ENCODE results near the gene FIP1L1.

Gene FIP1L1

DNA sequence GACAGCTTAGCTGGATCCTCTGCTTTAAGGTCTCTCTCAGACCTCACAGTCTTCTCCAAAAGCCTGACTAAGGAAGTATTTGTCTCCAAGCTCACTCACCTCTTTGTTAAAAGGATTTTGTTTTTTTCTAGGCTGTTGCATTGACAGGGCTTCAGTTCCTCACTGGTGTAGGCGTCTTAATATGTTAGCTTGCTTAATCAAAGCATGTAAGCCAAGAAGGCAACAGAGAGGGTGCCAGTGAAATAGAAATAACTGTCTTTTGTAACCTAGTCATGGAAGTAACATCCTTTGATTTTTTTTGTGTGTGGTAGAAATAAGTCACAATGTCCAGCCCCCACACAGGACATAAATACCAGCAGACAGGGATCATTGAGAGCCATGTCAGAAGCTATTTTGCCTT lies 58.8 kb downstream of the FIP1L1 start:
- Histone ChIP-seq H3K79me2 (ENCODE audit: control insufficient read depth, insufficient read depth, low read length, unreplicated experiment) (peaks cover 3% of the 10 kb centered on the region), H2AFZ (ENCODE audit: low read length, unreplicated experiment) (no peak overlapping the region), H3K27ac (ENCODE audit: low read depth, low read length) (no peak overlapping the region), H3K4me3 (ENCODE audit: low read depth, low read length) (no peak overlapping the region), H3K4me1 (ENCODE audit: control insufficient read depth, insufficient read depth, low read length, unreplicated experiment) (no peaks in the 10 kb centered on the region), H3K27me3 (ENCODE audit: insufficient read depth, low read length) (no peaks in the 10 kb centered on the region), H3K36me3 (ENCODE audit: insufficient read depth, low read length) (peaks cover 13% of the 10 kb centered on the region; the same call in 1 of the 2 replicates)

DNA sequence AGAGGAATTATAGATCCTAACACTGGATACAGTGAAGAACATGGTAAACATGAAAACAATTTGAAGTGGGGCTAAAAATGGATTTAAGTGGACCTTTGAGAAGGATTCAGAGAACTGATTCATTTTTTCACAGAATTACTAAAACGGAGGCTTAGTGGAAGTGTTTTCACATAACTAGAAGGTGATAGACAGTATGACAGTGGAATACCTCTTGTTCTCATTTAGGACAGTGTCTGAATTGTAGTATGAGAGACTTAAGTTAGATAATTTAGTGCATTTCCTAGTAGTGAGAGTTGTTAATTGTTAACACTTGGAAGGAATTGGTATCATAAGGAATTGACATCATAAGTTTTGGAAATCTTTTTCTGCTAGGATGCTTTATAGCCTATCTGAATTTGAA lies 64.1 kb downstream of the FIP1L1 start:
- Histone ChIP-seq H3K36me3 (ENCODE audit: insufficient read depth, low read length) (peaks cover 15% of the 10 kb centered on the region; the same call in 1 of the 2 replicates), H3K4me3 (ENCODE audit: low read depth, low read length) (no peak overlapping the region), H3K79me2 (ENCODE audit: control insufficient read depth, insufficient read depth, low read length, unreplicated experiment) (peaks cover 3% of the 10 kb centered on the region)

DNA sequence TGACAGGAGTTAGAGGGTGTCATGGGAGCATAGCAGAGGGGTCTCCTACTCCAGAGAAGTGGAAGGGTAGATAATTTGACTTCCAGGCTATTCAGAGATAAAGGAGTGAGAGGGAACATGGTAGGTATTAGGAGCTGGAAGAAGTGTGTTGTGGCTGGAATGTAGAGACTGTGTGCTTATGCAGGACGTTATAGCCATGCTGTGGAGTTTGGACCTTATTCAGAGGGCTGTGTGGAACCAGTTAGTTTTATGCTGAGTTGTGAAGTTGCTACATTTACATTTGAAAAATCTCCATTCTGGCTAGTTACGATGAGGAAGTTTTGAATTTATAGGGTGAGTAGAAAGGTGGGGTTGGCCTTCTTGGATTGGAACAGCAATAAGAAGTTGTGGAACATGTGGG lies 67.5 kb downstream of the FIP1L1 start:
- Histone ChIP-seq H3K27me3 (ENCODE audit: insufficient read depth, low read length) (no peaks in the 10 kb centered on the region), H3K36me3 (ENCODE audit: insufficient read depth, low read length) (peaks cover 15% of the 10 kb centered on the region; the same call in 1 of the 2 replicates), H3K79me2 (ENCODE audit: control insufficient read depth, insufficient read depth, low read length, unreplicated experiment) (peaks cover 4% of the 10 kb centered on the region), H3K4me1 (ENCODE audit: control insufficient read depth, insufficient read depth, low read length, unreplicated experiment) (no peaks in the 10 kb centered on the region), H2AFZ (ENCODE audit: low read length, unreplicated experiment) (no peak overlapping the region), H3K4me3 (ENCODE audit: low read depth, low read length) (no peak overlapping the region), H3K27ac (ENCODE audit: low read depth, low read length) (no peak overlapping the region)

More for the DNA sequence above, 64.1 kb downstream of the FIP1L1 start:
- no peak overlapping the region for H3K27ac ChIP-seq (ENCODE audit: low read depth, low read length)
- no peaks in the 10 kb centered on the region for H3K27me3 ChIP-seq (ENCODE audit: insufficient read depth, low read length)
- H3K4me1 ChIP-seq (ENCODE audit: control insufficient read depth, insufficient read depth, low read length, unreplicated experiment), result no peaks in the 10 kb centered on the region
- no peak overlapping the region for H2AFZ ChIP-seq (ENCODE audit: low read length, unreplicated experiment)

DNA sequence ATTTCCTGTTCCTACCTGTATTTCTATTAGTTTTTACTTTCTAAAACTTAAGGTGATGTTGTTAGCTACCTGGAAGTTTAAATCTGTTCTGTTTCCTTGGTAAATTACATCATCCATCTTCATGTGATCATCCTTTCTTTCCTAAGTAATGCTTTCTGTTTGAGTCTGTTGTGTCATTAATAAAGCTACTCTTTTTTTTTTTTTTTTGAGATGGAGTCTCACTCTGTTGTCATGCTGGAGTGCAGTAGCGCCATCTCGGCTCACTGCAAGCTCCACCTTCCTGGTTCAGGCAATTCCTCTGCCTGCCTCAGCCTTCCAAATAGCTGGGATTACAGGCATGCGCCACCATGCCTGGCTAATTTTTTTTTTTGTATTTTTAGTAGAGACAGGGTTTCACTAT lies 73.3 kb downstream of the FIP1L1 start:
- peaks cover 2% of the 10 kb centered on the region for H3K79me2 ChIP-seq (ENCODE audit: control insufficient read depth, insufficient read depth, low read length, unreplicated experiment)
- H3K36me3 ChIP-seq (ENCODE audit: insufficient read depth, low read length), result peaks cover 23% of the 10 kb centered on the region
- H2AFZ ChIP-seq (ENCODE audit: low read length, unreplicated experiment), result no peak overlapping the region
- no peak overlapping the region for H3K27ac ChIP-seq (ENCODE audit: low read depth, low read length)
- H3K4me3 ChIP-seq (ENCODE audit: low read depth, low read length), result no peak overlapping the region
- no peaks in the 10 kb centered on the region for H3K27me3 ChIP-seq (ENCODE audit: insufficient read depth, low read length)
- no peaks in the 10 kb centered on the region for H3K4me1 ChIP-seq (ENCODE audit: control insufficient read depth, insufficient read depth, low read length, unreplicated experiment)

DNA sequence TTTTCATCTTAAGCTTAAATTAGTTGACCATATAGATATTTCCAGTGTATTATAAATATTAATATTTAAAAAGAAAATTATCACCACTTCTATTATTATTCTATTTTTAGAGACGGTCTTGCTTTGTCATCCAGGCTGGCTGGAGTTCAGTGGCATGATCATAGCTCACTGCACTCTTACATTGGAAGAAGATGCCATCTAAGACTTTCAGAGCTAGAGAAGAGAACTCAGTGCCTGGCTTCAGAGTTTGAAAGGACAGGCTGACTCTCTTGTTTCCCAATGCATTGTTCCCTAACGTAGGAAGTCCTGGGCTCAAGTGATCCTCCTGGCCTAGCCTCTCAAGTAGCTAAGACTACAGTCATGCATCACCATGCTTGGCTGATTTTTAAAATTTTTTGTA lies 75.9 kb downstream of the FIP1L1 start:
- peaks cover 26% of the 10 kb centered on the region for H3K36me3 ChIP-seq (ENCODE audit: insufficient read depth, low read length)

GRCh38 chr4:53455766-53456165 lies 78.3 kb downstream of the FIP1L1 start:
- H3K79me2 ChIP-seq (ENCODE audit: control insufficient read depth, insufficient read depth, low read length, unreplicated experiment), result no peaks in the 10 kb centered on the region
- no peaks in the 10 kb centered on the region for H3K27me3 ChIP-seq (ENCODE audit: insufficient read depth, low read length)
- H3K4me1 ChIP-seq (ENCODE audit: control insufficient read depth, insufficient read depth, low read length, unreplicated experiment), result peaks cover 20% of the 10 kb centered on the region
- peaks cover 45% of the 10 kb centered on the region for H3K36me3 ChIP-seq (ENCODE audit: insufficient read depth, low read length)
- no peak overlapping the region for H2AFZ ChIP-seq (ENCODE audit: low read length, unreplicated experiment)
- no peak overlapping the region for H3K27ac ChIP-seq (ENCODE audit: low read depth, low read length)
- H3K4me3 ChIP-seq (ENCODE audit: low read depth, low read length), result no peak overlapping the region

More for the DNA sequence above, 75.9 kb downstream of the FIP1L1 start:
- H2AFZ ChIP-seq (ENCODE audit: low read length, unreplicated experiment), result no peak overlapping the region
- H3K4me1 ChIP-seq (ENCODE audit: control insufficient read depth, insufficient read depth, low read length, unreplicated experiment), result peaks cover under 1% of the 10 kb centered on the region
- H3K27me3 ChIP-seq (ENCODE audit: insufficient read depth, low read length), result no peaks in the 10 kb centered on the region
- no peak overlapping the region for H3K4me3 ChIP-seq (ENCODE audit: low read depth, low read length)
- H3K79me2 ChIP-seq (ENCODE audit: control insufficient read depth, insufficient read depth, low read length, unreplicated experiment), result peaks cover 2% of the 10 kb centered on the region
- no peak overlapping the region for H3K27ac ChIP-seq (ENCODE audit: low read depth, low read length)

GRCh38 chr4:53456178-53456577 lies 78.7 kb downstream of the FIP1L1 start:
- H3K4me3 ChIP-seq (ENCODE audit: low read depth, low read length), result no peak overlapping the region
- no peak overlapping the region for H2AFZ ChIP-seq (ENCODE audit: low read length, unreplicated experiment)
- H3K79me2 ChIP-seq (ENCODE audit: control insufficient read depth, insufficient read depth, low read length, unreplicated experiment), result no peaks in the 10 kb centered on the region
- no peaks in the 10 kb centered on the region for H3K27me3 ChIP-seq (ENCODE audit: insufficient read depth, low read length)
- H3K4me1 ChIP-seq (ENCODE audit: control insufficient read depth, insufficient read depth, low read length, unreplicated experiment), result peaks cover 24% of the 10 kb centered on the region
- peaks cover 49% of the 10 kb centered on the region for H3K36me3 ChIP-seq (ENCODE audit: insufficient read depth, low read length)
- no peak overlapping the region for H3K27ac ChIP-seq (ENCODE audit: low read depth, low read length)

DNA sequence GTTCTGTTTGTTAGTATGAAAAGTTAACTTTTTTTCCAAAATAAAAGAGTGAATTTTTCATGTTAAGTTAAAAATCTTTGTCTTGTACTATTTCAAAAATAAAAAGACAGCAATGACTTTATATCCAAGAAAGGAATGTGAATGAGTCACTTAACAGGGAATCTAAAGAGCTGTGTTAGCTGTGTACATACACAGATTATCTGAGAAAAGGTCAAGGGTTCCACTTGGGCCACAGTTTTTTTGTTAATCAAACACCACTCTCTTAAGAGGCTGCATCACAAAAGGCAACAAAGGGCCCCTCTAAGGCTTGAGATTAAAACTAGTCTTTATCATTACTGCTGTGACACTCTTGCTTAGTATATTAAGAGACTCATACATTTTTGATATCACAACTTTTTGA lies 82.1 kb downstream of the FIP1L1 start:
- Histone ChIP-seq H3K27me3 (ENCODE audit: insufficient read depth, low read length) (no peaks in the 10 kb centered on the region), H3K4me1 (ENCODE audit: control insufficient read depth, insufficient read depth, low read length, unreplicated experiment) (peaks cover 30% of the 10 kb centered on the region), H3K79me2 (ENCODE audit: control insufficient read depth, insufficient read depth, low read length, unreplicated experiment) (no peaks in the 10 kb centered on the region), H2AFZ (ENCODE audit: low read length, unreplicated experiment) (no peak overlapping the region), H3K27ac (ENCODE audit: low read depth, low read length) (peak overlapping the region; percentile 31), H3K4me3 (ENCODE audit: low read depth, low read length) (no peak overlapping the region), H3K36me3 (ENCODE audit: insufficient read depth, low read length) (peaks cover 54% of the 10 kb centered on the region)

DNA sequence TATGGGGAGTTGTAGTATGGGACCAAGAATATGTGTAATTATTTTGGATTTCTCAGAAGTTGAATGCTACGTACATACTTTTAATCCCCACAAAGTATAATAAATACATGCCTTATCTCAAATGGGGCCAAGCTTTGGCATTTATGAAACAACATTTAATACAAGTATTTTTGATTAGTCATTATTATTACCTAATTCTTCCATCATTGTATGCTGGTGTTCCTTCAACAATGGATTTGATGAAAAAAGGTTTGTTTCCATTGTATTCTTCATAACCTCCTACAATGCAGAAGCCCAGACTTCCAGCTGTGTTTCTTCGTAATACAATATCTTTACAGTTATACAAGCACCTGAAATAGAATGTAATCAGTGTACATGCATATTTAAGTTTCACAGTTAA lies 83.8 kb downstream of the FIP1L1 start:
- Histone ChIP-seq H3K4me1 (ENCODE audit: control insufficient read depth, insufficient read depth, low read length, unreplicated experiment) (peaks cover 30% of the 10 kb centered on the region), H3K79me2 (ENCODE audit: control insufficient read depth, insufficient read depth, low read length, unreplicated experiment) (no peaks in the 10 kb centered on the region), H3K36me3 (ENCODE audit: insufficient read depth, low read length) (peaks cover 47% of the 10 kb centered on the region), H2AFZ (ENCODE audit: low read length, unreplicated experiment) (no peak overlapping the region), H3K27ac (ENCODE audit: low read depth, low read length) (no peak overlapping the region), H3K27me3 (ENCODE audit: insufficient read depth, low read length) (no peaks in the 10 kb centered on the region), H3K4me3 (ENCODE audit: low read depth, low read length) (no peak overlapping the region)

- H3K4me1 ChIP-seq (ENCODE audit: control insufficient read depth, insufficient read depth, low read length, unreplicated experiment), result peaks cover 30% of the 10 kb centered on the region
- no peak overlapping the region for H2AFZ ChIP-seq (ENCODE audit: low read length, unreplicated experiment)
- H3K27me3 ChIP-seq (ENCODE audit: insufficient read depth, low read length), result no peaks in the 10 kb centered on the region
- no peak overlapping the region for H3K27ac ChIP-seq (ENCODE audit: low read depth, low read length)
- no peak overlapping the region for H3K4me3 ChIP-seq (ENCODE audit: low read depth, low read length)
- no peaks in the 10 kb centered on the region for H3K79me2 ChIP-seq (ENCODE audit: control insufficient read depth, insufficient read depth, low read length, unreplicated experiment)
- peaks cover 46% of the 10 kb centered on the region for H3K36me3 ChIP-seq (ENCODE audit: insufficient read depth, low read length)
These were observed 85.9 kb downstream of the FIP1L1 start for GRCh38 chr4:53463340-53463739.

- no peak overlapping the region for H3K27ac ChIP-seq (ENCODE audit: low read depth, low read length)
- no peak overlapping the region for H3K4me3 ChIP-seq (ENCODE audit: low read depth, low read length)
- H2AFZ ChIP-seq (ENCODE audit: low read length, unreplicated experiment), result no peak overlapping the region
These were observed 87.8 kb downstream of the FIP1L1 start for GRCh38 chr4:53465281-53465680.

More at GRCh38 chr4:53465281-53465680, 87.8 kb downstream of the FIP1L1 start:
- H3K27me3 ChIP-seq (ENCODE audit: insufficient read depth, low read length), result no peaks in the 10 kb centered on the region
- H3K79me2 ChIP-seq (ENCODE audit: control insufficient read depth, insufficient read depth, low read length, unreplicated experiment), result no peaks in the 10 kb centered on the region
- peaks cover 31% of the 10 kb centered on the region for H3K36me3 ChIP-seq (ENCODE audit: insufficient read depth, low read length)
- peaks cover 12% of the 10 kb centered on the region for H3K4me1 ChIP-seq (ENCODE audit: control insufficient read depth, insufficient read depth, low read length, unreplicated experiment)

All from ACC112 (cell line).